HG02840 (cell line): ENCODE measurements around the gene MRPL2.

Source experiments
- ATAC-seq: cut with Tn5 transposase; IDR thresholded peaks from one replicate; pipeline ENCODE4 v1.9.1; 2021; ENCODE audit warnings: mild to moderate bottlenecking, moderate library complexity, moderate number of reproducible peaks; ENCODE audit not compliant: unreplicated experiment, low FRiP score

The MRPL2 gene

DNA sequence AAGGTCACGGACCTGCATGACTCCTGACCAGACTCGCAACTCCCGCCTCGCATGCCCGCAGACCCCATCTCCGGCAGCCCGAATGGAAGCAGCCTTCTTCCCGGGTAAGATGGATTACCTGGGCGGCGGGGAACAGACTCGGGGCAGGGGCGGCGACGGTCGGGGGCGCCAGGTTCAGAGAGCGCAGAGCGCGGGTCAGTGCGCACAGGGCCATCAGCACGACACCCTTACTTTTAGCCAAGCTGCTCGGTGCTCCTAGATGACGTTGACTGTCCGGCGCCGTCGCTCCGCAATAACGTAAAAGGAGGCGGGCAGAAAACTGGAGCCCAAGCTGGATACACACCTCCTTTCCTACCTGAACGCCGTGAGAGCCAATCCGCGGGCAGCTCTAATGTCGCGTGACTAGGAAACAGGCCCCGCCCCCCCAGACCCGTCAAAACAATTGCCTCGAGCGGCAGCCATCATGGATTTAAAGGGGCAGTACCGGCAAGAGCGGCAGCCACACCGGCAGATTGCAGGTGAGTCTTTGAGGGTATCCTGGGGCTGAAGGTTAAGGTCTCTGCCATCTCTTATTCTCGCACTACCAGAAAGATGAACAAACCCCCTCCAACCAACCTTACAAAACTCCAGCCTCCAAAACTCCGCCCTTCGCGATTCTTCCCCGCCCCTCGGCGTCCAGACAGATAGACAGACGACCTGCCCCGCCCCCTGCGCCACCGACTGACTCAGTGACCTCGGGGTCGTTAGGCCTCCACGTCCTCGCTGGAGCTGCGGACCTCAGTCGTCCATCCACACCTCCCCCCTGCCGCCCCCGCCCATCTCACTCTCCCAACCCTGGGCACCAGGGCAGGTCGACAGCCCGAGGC, at the start of gene MRPL2, which contains the start of gene KLC4:
Gene MRPL2, minus strand, starts transcription at position 267 of the 866 bp plus-strand sequence. Its CDS starts 53 bp downstream, at position 214.
Gene KLC4, plus strand, starts transcription at position 464 of the 866 bp plus-strand sequence. CDS start 1,705 bp downstream, outside the sequence.
- peak; percentile 88 for ATAC-seq

DNA sequence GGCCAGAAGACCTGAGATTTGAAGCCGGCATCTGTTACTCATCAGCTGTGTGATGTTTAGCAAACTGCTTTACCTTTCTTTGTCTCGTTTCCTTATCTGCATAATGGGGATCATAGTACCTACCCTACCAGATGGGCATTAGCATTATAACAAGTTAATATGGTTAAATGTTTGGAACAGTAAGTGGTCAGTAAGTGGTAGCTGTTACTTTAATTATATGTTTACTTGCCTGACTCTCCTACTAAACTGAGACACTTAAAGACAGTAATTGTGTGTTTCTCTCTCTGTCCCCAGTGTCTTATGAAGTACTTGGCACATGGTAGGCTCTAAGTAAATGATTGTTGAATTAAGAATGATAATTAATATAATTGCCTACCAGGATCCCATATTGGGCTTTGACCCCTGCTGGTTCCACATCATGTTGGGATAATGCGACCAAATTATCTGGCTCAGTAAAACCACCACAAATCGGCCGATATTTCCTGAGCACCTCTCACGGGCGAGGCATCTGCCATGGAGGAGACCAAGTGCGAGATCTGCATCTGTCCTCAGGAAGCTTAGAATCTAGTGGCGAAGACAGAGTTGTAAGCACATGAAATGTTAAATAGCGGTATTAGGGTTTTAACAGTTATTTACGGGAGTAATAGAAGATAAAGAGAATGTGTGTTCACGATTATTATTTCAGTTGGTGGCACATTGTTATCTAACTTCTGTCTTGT, 48.3 kb upstream of the MRPL2 start:
- ATAC-seq: no peak

DNA sequence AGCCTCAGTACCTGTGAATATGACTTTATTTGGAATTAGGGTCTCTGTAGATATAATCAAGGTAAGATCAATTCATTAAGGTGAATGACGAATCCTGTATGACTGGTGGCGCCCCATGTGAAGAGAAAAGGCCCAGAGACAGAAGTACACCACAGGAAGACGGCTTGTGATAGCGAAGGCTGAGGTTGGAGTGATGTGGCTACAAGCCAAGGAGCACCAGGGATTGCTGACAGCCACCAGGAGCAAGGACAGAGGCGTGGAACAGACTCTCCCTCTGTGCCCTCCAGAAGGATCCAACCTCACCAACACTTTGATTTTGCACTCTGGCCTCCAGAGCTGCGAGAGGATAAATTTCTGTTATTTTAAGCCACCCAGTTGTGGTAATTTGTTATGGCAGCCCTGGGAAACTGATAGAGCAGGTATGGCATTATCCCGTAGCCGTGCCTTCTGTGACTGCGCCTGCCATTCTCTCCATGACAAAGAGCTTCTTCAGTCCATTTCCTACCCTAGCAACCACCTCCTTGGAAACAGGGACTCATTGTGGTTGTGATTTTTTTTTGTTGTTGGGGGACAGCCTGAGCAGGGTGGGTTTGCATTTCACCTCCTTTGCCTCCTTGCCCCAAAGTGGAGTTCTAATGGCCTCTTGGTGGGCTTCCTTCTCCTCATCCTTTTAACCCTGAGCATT, 46.4 kb upstream of the MRPL2 start:
- ATAC-seq: no peak

DNA sequence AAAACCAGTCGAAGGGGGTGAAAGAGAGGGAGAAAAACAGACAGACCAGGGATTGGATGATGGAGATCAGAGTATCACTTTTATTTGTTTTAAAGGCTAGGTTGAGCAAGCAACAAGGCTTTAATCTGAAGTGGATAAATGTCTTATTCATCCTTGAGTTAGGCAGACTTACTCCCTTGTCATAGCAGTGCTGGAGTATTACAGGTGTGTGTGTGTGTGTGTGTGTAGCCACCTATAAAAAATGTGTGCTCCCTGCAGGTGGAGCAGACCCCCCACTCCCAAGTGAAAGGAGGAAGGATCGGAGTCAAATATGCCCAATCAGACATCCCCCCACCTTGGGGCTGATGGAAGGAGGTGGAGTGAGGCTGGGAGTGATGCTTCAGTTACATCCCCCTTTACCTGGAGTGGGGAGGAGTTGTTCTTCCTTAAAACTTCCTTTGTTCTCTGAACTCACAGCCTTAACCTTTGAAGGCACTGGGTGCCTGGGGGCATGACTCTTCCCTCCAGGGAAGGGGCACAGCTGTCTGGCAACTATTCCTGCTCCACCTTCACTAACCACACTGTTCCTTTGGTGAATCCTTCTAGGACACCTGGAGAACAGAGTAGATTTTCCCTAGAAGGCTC, 44.1 kb upstream of the MRPL2 start:
- ATAC-seq: no peak

DNA sequence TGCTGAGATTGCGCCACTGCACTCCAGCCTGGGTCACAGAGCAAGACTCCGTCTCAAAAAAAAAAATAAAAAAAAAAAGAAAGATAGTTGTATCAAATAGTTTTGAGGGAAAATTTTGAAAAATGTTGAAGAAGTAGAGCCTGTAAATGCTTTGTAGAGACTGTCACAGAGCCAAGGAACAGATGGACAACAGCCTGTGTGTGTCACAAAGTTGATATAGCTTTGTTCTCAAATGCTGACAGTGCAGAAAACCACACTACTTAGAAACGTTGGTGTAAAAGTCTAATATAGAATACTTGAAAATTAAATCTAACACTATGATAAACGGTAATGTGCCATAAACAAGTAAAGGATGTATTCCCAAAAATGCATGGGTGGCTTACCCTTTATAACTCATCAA, 42.3 kb upstream of the MRPL2 start:
- no peak for ATAC-seq

DNA sequence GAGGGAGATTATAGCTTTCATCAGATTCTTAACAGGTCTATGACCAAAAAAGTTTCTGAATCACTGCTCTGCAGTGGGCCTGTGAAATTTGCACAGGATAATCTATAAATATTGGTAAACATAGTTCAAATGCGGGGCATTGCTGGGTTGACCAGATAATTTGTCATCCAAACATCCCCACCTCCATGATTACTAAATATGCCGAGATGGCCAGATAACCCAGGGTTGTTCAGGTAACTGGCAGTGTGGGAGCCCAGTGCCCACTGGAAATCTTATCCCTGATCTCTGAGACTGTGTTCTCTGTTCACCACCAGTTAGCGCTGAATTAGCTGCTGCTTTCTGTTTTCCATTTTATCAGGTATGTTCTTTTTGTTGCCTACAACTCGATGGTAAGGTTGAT, 38.3 kb upstream of the MRPL2 start:
- no peak for ATAC-seq

DNA sequence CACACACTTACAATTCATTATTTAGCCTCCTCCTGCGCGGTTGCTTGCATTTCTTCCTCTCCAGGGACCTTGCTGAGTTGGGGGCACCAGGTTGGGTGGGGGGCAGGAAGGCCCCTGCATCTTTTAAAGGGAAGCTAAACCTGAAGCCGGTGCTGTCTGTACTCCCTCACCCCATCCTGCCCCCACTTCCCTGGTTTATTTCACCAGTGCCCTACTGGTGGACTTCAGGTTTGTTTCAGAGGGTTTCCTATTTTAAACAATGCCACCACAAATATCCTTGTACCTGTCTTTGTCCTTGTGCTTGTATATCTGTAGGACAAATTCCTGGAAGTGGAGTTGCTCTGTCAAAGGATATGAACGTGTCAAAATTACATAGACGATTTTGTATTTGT, 37.9 kb upstream of the MRPL2 start:
- no peak for ATAC-seq

DNA sequence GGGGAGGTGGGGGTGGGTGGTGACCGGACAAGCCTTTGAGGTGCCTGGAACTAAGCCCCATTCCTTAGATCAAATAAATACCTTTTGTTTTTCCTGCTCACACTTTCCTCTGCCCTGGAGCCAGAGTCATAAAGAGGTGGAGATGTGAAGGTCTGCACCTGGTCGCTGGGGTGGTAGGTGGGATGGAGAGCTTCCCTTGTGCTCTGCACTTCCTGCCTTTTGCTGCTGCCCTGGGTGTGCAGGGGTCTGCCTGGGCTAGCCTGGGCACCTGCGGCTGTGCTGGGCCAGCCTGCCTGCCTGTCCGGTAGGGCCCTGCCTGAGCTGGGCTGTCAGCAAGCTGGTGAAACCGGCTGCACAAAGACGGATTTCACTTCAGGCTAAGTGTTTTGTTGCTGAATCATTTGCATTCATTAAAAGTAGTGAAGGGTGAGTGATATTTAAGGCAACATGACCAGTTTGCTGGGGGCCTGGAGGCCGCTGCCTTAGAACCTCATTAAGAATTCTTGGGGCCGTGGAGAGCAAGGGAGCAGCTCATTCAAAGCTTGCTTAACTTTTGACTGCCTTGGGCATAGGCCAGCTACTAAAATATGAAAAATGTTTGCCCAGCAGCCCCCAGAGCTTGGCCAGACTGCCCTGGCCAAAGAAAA, 37.3 kb upstream of the MRPL2 start:
- ATAC-seq: no peak

DNA sequence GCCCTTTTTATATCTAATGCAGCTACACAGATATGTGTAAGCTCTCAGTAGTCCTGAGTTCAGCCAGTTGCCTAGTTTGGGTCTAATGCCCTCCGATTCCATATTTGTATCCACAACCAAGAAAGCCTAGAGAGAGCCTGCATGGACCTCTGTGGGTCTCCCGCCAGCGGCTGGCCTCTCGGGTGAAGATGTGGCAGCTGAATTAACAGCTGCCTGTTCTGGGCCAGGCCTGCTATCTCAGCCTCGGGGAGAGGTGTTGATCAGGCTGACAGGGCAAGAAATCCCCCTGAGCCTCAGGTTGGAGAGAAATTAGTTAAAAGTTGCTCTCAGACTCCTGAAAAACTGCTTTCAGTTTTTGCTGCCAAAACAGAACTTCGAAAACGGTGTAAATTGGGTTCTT, 36.7 kb upstream of the MRPL2 start:
- ATAC-seq: no peak

DNA sequence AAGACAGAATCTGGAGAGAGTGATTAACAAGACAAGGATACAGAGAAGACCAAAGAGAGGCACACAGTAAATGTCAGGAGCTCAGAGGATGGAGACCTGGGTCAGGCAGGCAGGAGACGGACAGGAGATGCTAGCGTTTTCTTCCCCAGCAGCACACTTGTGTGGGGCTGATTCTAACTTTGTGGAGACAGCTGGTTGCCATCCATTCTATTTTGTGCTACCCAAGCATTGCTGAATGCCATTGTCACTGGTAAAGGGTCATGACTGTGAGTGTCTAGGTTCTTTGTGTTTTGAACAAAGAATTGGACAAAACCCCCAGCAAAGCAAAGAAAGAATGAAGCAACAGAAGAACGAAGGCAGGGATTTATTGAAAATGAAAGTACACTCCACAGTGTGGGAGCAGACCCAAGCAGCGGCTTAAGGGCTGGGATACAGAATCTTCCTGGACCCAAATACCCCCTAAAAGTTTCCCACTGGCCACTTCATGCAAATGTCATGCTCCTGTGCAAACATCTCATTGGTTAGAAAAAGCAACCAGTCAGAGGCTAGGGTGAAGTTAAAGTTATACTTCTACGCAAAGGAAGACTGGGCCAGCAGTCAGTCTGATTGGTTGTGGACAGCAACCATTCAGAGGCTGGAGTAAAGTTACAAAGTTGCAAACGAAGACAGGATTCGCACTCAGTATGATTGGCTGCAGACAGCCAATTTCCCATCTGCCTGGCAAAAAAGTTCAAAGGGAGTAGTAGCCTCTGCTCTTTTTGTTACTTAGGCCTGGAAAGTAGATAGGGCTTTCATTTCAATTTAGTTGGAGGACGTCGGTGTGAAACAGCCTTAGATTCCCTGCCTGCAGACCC, 34.4 kb upstream of the MRPL2 start:
- no peak for ATAC-seq

DNA sequence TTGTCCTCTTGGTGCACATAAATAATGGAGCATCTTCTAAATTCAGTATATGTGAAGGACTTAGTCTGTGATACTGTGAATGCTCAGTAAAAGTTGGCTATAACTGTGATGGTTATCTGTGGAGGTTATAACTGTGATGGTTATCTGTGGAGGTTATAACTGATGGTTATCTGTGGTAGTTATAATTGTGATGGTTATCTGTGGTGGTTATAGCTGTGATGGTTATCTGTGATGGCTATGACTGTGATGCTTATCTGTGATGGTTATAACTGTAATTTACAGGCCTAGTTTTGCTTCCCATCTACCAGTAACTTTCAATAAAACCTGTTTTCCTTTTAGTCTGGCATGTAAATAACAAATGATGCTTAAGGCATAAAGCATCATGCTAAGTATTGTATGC, 33.4 kb upstream of the MRPL2 start:
- ATAC-seq: no peak

DNA sequence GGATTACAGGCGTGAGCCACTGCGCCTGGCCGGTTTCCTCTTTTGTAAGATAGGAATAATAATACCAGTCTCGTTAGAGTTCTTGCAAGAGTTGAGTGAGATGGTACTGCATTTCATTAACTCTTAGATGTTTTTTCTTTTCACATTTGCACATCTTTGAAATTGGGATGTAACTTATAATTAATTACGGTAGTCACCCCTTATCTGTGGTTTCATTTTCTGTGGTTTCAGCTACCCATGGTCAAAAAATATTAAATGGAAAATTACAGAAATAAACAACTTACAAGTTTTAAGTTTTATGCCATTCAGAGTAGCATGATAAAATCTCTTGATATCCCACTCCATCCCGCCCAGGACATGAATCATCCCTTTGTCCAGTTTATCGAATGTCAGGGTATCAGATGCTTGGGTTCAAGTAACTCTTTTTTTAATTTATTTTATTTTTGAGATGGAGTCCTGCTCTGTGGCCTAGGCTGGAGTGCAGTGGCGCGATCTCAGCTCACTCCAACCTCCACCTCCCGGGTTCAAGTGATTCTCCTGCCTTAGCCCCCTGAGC, 32.3 kb upstream of the MRPL2 start:
- ATAC-seq: no peak

DNA sequence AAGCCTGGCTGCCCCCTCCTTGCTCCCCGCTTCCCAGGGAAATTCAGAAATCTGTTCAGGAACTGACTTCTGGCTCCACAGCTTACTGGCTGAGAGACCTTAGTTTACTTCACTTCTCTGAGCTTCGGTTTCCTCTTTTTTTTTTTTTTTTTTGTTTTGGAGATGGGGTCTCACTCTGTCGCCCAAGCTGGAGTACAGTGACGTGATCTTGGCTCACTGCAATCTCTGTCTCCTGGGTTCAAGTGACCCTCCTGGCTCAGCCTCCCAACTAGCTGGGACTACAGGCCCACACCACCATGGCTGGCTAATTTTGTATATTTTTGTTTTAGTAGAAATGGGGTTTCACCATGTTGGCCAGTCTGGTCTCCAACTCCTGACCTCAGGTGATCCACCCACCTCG, 31.8 kb upstream of the MRPL2 start:
- no peak for ATAC-seq

DNA sequence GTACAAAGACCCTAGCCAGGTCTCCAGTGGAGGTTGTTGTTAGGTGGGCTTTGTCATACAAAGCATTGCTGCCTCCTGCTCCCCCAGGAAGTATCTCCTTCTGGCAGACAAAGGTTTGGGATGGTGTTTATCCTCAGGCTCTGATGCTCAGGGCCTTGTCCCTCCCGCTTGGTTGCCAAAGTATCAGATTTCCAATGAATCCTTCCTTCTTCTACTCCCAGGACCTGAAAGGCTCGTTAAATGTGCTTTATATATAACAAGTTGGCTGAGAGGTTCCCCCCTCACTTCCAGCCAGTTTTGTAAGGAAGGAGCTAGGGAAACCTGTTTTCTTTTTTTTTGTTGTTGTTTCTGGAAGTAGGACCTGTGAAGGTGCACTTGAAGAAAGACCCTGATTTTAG, 31.3 kb upstream of the MRPL2 start:
- no peak for ATAC-seq

DNA sequence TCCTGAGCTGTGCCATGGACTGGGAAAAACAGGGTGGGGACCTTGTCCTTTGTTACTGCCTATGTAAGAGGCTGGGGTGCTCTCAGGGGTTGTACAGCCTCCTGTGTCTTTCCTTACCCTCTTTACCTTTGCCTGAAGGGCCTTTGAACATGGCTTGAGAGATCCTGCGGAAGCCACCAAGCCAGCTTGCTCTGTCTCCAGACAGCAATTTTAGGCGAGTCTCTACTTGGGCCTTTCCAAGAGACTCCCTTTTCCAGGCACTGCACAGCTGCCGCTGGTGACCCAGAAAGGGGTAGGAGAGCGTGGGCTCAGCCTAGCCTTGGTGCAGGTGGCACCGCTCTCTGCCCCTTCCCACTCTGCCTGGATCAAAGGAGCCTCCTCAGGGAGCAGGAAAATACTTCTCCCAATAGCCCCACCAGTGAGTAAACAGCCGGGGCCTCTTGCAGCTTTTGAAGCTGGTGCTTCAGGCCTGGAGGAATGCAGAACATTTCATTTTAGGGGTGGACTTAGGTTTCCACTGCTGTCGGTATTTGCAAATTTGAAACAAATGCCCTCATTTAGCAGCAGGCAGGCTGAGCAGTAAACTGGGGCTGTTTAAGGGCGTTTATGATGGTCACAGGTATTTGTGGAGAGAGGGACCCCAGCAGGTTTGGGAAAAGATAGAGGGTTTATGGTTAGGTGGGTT, 30.8 kb upstream of the MRPL2 start:
- no peak for ATAC-seq

DNA sequence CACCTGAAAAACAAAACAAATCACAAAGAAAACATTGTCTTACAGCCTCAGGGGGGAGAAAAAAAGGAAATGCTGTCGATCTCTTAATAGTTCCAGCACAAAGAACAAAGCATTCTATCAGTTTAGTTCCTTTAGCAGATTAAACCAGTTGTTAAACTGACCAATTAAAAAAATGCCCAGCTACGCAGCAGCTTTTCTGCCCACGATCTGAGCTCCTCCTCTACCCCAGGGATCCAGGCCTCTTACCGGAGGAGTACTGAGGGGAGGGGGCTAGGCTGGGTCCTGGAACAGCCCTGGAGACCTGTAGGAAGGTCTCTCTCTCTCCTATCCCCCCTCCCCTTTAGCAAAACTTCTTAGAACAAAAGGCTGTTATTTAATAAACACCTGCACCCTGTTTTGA, 30.2 kb upstream of the MRPL2 start:
- no peak for ATAC-seq

DNA sequence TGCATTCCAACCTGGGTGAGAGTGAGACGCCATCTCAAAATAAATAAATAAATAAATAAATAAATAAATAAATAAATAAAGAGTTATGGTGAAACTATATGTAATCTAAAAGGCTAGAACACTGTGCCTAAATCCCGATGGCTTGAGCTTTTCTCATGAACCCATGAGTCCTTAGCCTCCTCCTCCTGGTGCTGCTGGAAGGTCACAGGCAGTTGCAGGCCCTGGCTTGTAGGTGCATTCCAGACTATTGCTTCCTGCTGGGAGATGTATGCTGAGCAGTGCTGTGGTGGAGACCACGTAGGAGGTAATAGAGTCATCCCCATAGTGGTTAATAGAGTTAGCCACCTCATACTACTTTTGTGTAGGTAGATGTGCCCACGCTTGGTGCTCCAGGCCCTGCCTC, 29.4 kb upstream of the MRPL2 start:
- ATAC-seq: no peak

DNA sequence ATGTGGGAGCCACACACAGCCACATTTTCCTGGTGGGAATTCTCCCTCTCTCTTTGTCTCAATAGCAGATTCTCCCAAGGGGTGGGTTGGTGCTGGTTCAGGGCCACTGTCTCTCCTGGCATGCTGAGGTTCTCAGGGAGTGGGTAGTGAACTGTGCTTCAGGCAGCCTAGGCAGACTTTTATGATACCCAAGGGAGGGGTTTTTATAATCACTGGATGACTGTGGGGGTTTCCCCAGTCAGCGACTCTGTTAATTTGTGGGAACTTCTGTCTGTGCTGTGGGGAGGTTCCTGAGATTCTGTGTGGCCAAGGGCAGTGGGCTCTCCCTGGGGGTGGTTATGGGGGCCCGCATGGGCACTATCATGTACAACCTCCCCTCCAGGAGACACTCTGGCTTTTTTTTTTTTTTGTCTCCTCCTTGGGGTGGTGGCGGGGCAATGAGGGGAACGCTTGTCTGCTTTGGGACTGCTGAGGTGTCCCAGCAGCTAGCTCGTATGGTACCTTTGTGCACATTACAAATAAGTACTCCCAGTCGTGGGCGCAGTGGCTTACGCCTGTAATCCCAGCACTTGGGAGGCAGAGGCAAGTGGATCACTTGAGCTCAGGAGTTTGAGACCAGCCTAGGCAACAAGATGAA, 26.9 kb upstream of the MRPL2 start:
- no peak for ATAC-seq
